ENCODE data around the gene GJD3. TPM values are rescaled to one million over a fixed set of nuclear protein-coding genes. Genes with fewer than 3 reads are reported as not detected.

Gene GJD3
- total RNA-seq, 6 donors from 2014 or later = 1.7 to 8.4 (median 4.5) TPM; not detected in 2

DNA sequence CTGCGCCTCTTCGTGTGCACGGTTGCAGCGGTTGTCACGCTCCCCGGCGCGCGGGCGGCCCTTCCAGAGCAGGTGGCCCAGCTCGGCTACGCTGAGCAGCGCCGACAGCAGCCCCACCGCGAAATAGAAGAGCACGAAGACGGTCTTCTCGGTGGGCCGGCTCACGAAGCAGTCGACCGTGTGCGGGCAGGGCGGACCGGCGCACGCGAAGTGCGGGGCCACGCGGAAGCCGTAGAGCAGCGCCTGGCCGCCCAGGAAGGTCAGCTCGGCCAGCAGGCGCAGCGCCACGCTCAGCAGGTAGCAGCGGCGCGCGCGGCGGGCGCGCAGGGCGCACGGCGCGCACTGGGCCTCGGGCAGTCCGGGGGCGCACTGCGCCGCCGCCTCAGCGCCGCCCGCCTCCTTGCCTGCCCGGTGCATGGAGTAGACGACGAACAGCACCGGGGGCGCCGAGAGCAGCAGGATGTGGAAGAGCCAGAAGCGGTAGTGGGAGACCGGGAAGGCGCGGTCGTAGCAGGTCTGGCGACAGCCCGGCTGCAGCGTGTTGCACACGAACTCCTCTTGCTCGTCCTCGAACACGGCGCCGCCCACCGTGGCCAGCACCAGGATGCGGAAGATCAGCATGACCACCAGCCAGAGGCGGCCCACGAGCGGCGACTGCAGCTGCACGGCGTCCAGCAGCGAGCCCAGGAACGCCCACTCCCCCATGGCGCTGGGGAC lies 1.3 kb downstream of the GJD3 start:
- Histone ChIP-seq H3K27me3 (no peaks in the 10 kb centered on the region), H3K27ac (peak overlapping the region in 3 of 4 donors; percentile 40 to 76 (median 57)), H3K9me3 (no peaks in the 10 kb centered on the region), H3K36me3 (no peaks in the 10 kb centered on the region), H3K4me3 (peak overlapping the region; percentile 19 to 75 (median 66)), H3K4me1 (peaks cover 15 to 39% (median 25%) of the 10 kb centered on the region in 4 donors)
- peak in 1 of 2 donors; percentile 30 for ATAC-seq (ENCODE audit: low FRiP score in 2 of 2)
- no peak for TF ChIP-seq EP300 (IDR thresholded peaks at IDR 0.05)
- TF ChIP-seq, protein P1, sequence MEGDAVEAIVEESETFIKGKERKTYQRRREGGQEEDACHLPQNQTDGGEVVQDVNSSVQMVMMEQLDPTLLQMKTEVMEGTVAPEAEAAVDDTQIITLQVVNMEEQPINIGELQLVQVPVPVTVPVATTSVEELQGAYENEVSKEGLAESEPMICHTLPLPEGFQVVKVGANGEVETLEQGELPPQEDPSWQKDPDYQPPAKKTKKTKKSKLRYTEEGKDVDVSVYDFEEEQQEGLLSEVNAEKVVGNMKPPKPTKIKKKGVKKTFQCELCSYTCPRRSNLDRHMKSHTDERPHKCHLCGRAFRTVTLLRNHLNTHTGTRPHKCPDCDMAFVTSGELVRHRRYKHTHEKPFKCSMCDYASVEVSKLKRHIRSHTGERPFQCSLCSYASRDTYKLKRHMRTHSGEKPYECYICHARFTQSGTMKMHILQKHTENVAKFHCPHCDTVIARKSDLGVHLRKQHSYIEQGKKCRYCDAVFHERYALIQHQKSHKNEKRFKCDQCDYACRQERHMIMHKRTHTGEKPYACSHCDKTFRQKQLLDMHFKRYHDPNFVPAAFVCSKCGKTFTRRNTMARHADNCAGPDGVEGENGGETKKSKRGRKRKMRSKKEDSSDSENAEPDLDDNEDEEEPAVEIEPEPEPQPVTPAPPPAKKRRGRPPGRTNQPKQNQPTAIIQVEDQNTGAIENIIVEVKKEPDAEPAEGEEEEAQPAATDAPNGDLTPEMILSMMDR (IDR thresholded peaks at IDR 0.05) = peak in 1 of 6 experiments; percentile 11
- 5% methylated on average over 51 of the region's 91 CpGs; no CpG with 5 or more reads in 1 of the 2 donors for WGBS, 2 donors
- DNase-seq = peak in 1 of 2 donors; percentile 90

DNA sequence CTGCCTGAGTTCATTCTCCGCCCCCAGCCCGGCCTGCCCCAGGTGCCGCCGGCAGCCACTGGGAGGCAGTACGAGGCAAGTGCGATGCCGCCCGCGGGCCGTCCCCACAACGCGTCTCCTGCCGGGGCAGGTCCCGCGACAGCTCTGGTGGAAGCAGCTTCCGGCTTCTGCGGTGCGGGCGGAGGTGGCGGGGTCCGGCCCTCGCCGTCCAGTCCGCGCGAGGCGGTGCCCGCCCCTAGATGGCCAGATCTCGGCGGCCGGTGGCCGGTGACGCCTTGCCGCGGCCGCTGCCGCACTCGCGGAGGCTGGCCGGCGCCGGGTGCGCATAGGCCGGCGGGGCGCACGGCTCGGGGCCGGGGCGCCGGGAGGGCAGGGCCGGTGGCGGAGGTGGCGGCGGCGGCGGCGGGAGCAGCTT lies 1.8 kb downstream of the GJD3 start:
- H3K4me3 ChIP-seq = peak overlapping the region; percentile 23 to 75 (median 66)
- WGBS, 2 donors = 0 to 6% methylated on average over 9 to 24 of the region's 58 CpGs
- H3K9me3 ChIP-seq = no peaks in the 10 kb centered on the region
- H3K36me3 ChIP-seq = no peaks in the 10 kb centered on the region
- no peaks in the 10 kb centered on the region for H3K27me3 ChIP-seq
- peak; percentile 66 to 83 for ATAC-seq (ENCODE audit: low FRiP score in 2 of 2)
- peaks cover 18 to 45% (median 26%) of the 10 kb centered on the region in 4 donors for H3K4me1 ChIP-seq
- no peak for TF ChIP-seq EP300 (IDR thresholded peaks at IDR 0.05)
- TF ChIP-seq, protein P1 (IDR thresholded peaks at IDR 0.05) = peak; percentile 72 to 85 (median 75)
- TF ChIP-seq POLR2AphosphoS5 (IDR thresholded peaks at IDR 0.05) = peak; percentile 20 to 25
- TF ChIP-seq POLR2A (IDR thresholded peaks at IDR 0.05) = peak in 1 of 4 donors; percentile 47
- H3K27ac ChIP-seq = peak overlapping the region in 2 of 4 donors; percentile 40 to 76
- peak; percentile 86 to 95 for DNase-seq

DNA sequence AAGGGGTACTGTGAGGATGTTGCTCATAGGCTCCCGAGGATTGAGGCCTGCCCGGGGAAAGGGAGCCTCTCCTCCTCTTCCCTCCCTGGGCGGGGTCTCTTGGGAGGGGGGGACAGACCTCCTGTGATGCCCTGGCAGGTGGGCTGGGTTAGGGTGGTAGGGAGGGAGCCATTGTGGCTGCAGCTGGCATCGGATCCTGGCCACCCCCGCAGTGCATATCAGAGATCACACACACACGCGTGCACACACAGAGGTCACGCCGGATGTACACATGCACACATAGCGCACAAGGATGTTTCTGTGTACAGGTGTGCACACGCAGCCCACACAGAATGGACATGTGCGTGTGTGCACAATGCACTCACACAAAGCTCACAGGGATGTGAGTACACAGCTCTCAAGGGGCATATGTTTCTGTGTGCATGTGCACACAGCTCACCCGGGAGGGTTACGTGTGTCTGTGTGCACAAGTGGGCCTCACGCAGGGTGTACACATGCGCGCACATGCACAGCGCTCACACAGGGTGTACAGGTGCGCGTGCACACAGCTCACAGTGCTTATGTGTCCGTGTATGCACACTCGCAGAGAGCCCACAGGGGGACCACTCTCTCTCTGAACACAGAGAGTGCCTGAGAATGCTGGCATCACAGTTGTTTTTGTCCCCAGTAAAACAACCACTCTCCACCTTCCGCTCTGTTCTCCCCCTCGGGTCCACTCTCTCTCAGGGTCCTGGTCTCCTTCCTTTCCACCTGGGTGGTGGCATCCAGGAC lies 2.4 kb downstream of the GJD3 start:
- Histone ChIP-seq H3K36me3 (peaks cover 0 to 2% (median 0%) of the 10 kb centered on the region in 4 donors), H3K4me3 (peak overlapping the region in 3 of 4 donors; percentile 66 to 75 (median 67)), H3K9me3 (no peaks in the 10 kb centered on the region), H3K4me1 (peaks cover 18 to 45% (median 26%) of the 10 kb centered on the region in 4 donors), H3K27me3 (no peaks in the 10 kb centered on the region), H3K27ac (peak overlapping the region in 2 of 4 donors; percentile 40 to 76)
- no peak for ATAC-seq (ENCODE audit: low FRiP score in 2 of 2)
- DNase-seq = no peak
- 60 to 73% methylated on average over 5 to 21 of the region's 24 CpGs for WGBS, 2 donors
- no peak for TF ChIP-seq EP300 (IDR thresholded peaks at IDR 0.05)
- TF ChIP-seq POLR2A (IDR thresholded peaks at IDR 0.05) = no peak
- TF ChIP-seq POLR2AphosphoS5 (IDR thresholded peaks at IDR 0.05) = no peak
- TF ChIP-seq, protein P1 (IDR thresholded peaks at IDR 0.05) = no peak

DNA sequence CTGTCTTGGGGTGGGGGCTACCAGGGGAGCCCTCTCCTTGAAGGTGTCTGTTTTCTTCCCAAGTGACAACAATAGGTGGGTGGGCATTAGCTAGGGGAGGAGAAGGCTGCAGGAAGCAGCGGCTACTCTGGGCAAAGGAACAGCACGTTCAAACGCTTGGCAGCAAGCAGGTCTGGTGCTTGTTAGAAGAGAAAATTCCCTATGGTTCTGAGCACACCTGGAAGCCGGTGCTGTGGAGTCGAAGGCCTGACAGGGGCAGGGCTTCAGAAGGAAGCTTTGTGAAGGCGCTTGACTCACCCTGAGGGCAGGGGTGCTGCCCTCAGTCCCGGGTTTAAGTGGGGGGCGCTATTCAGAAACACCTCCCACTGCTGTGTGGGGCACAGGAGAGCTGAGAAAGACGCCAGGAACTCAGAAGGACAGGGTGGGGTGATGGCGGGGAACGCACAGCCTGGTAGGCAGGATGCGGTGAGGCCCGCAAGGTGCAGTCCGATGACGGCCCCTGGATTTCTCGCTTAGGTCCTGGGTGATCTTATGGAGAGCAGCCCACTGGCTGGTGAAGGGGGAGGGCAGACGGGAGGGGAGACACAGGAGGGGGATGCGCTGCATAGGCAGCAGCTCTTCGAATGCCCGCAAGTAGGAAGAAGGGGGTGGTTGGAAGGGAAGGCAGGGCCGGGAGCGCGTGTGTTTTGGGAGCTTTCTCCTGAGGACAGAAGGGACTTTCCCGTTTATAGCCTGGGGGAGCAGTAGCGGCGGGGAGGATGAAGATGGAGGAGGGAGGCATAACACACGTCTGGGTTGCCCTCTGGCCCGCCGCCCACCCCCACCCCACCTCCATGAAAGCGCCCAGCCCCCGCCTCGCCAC lies 3.2 kb downstream of the GJD3 start:
- H3K27me3 ChIP-seq = no peaks in the 10 kb centered on the region
- peaks cover under 1 to 10% (median 4%) of the 10 kb centered on the region in 4 donors for H3K36me3 ChIP-seq
- DNase-seq = no peak
- no peaks in the 10 kb centered on the region for H3K9me3 ChIP-seq
- no peak for ATAC-seq (ENCODE audit: low FRiP score in 2 of 2)
- peaks cover 18 to 52% (median 28%) of the 10 kb centered on the region in 4 donors for H3K4me1 ChIP-seq
- no peak for TF ChIP-seq POLR2AphosphoS5 (IDR thresholded peaks at IDR 0.05)
- no peak for TF ChIP-seq POLR2A (IDR thresholded peaks at IDR 0.05)
- no peak for TF ChIP-seq EP300 (IDR thresholded peaks at IDR 0.05)
- TF ChIP-seq, protein P1 (IDR thresholded peaks at IDR 0.05) = no peak
- H3K27ac ChIP-seq = no peak overlapping the region
- H3K4me3 ChIP-seq = no peak overlapping the region
- 71 to 75% methylated on average over 29 to 32 of the region's 32 CpGs for WGBS, 2 donors
